ENCODE measurements around the gene ILDR2. TPM values are rescaled to one million over a fixed set of nuclear protein-coding genes. Genes with fewer than 3 reads are reported as not detected.

Gene ILDR2
- polyA plus RNA-seq, 4 donors: 13.9 to 16.5 (median 15.5) TPM

Other genes with a start within 250 kb of the ILDR2 start
- 10 to 100 TPM; 41.9 to 49.7 (median 43.9) TPM for gene POGK, start 136.1 kb downstream of the ILDR2 start, polyA plus RNA-seq (ENCODE audit: insufficient read length in 4 of 4)
- 10 to 100 TPM; 24.3 to 29.3 (median 29.2) TPM for gene TADA1, start 99.3 kb downstream of the ILDR2 start, polyA plus RNA-seq (ENCODE audit: insufficient read length in 4 of 4)
- 1 to 10 TPM; 2.1 to 2.7 (median 2.5) TPM for gene MAEL, start 13.7 kb upstream of the ILDR2 start, polyA plus RNA-seq (ENCODE audit: insufficient read length in 4 of 4)
- gene GPA33, start 114.8 kb upstream of the ILDR2 start, polyA plus RNA-seq (ENCODE audit: insufficient read length in 4 of 4): 1 to 10 TPM in 3 of 4 donors, under 1 TPM in 1; 0.71 to 1.3 (median 1.2) TPM
- gene STYXL2, start 118.5 kb upstream of the ILDR2 start, polyA plus RNA-seq (ENCODE audit: insufficient read length in 4 of 4): under 1 TPM; 0.42 to 0.66 (median 0.45) TPM
- gene POU2F1, start 245.3 kb upstream of the ILDR2 start, polyA plus RNA-seq (ENCODE audit: insufficient read length in 4 of 4): 10 to 100 TPM; 13.0 to 17.5 (median 16.0) TPM

Data from right renal pelvis (tissue), 4 donors.